HepG2 (cell line): Measurements from ENCODE around the gene ARHGEF37.

ENCODE experiments used
- GABPB1 ChIP-seq: IDR thresholded peaks from 2 replicates; pipeline ENCODE4 v1.6.1; 2016; ENCODE audit warnings: mild to moderate bottlenecking, missing genetic modification reagents, moderate library complexity, missing compliant biosample characterization
- RBAK ChIP-seq: sonication (generic); formaldehyde crosslinking; IDR thresholded peaks from 2 replicates; pipeline ENCODE4 v1.5.1; 2020; ENCODE audit warnings: mild to moderate bottlenecking, missing genetic modification reagents
- ZNF354B ChIP-seq: sonication (generic); formaldehyde crosslinking; IDR thresholded peaks from 2 replicates; pipeline ENCODE4 v1.8.0; 2022; ENCODE audit warnings: mild to moderate bottlenecking, missing genetic modification reagents
- ZSCAN22 ChIP-seq: sonication (generic); formaldehyde crosslinking; IDR thresholded peaks from 2 replicates; pipeline ENCODE4 v1.4.0; 2020; ENCODE audit warnings: mild to moderate bottlenecking, missing genetic modification reagents
- TF ChIP-seq, protein P1 (sequence below): sonication (generic); formaldehyde crosslinking; IDR thresholded peaks from 2 replicates; pipeline ENCODE4 v1.5.0; 2020; ENCODE audit warnings: mild to moderate bottlenecking, missing genetic modification reagents, moderate library complexity

DNA sequence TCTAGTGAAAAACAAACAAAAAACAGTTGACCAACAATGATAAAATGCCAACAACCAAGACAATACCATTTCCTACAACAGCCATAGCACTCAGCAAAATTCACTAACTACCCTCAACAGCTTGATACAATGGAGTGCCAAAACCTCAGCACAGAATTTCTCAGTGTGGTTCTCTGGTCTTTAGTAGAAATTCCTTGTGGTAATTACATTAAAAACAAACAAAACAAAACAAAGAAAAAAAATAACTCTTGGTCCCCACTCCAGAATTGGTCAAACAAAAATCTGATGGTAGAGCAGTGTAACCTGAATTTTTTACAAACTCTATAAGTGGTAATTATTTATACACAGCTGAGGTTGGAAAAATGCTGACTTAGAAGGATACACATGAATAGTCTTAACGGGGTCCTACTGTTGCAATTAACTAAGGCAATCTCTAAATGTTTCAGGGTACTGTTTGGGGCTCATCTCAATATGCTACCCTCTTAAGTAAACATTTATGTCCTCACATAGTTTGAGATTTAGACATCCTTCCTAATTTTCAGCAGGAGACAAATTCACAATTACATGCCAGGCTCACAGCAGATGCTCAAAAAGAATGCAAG lies 43.8 kb upstream of the ARHGEF37 start:
- TF ChIP-seq ZSCAN22 (CRISPR knock-in tag) (no peak), GABPB1 (CRISPR knock-in tag) (no peak), RBAK (CRISPR knock-in tag) (no peak), ZNF354B (no peak)
- TF ChIP-seq, protein P1, sequence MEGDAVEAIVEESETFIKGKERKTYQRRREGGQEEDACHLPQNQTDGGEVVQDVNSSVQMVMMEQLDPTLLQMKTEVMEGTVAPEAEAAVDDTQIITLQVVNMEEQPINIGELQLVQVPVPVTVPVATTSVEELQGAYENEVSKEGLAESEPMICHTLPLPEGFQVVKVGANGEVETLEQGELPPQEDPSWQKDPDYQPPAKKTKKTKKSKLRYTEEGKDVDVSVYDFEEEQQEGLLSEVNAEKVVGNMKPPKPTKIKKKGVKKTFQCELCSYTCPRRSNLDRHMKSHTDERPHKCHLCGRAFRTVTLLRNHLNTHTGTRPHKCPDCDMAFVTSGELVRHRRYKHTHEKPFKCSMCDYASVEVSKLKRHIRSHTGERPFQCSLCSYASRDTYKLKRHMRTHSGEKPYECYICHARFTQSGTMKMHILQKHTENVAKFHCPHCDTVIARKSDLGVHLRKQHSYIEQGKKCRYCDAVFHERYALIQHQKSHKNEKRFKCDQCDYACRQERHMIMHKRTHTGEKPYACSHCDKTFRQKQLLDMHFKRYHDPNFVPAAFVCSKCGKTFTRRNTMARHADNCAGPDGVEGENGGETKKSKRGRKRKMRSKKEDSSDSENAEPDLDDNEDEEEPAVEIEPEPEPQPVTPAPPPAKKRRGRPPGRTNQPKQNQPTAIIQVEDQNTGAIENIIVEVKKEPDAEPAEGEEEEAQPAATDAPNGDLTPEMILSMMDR (CRISPR knock-in tag), result no peak
